ENCODE results near the gene HNF1B.

Gene HNF1B

GRCh38 chr17:37719866-37720265 is 25.0 kb downstream of the HNF1B start:
- H3K27ac ChIP-seq: no peak overlapping the region
- TF ChIP-seq CTCF (IDR thresholded peaks at IDR 0.05; ENCODE audit: low read depth, low read length): no peak
- H3K9me3 ChIP-seq (ENCODE audit: severe bottlenecking): no peaks in the 10 kb centered on the region
- H3K36me3 ChIP-seq: no peaks in the 10 kb centered on the region
- no peak for DNase-seq
- no peak overlapping the region for H3K4me3 ChIP-seq (ENCODE audit: low read depth, low read length)
- no peaks in the 10 kb centered on the region for H3K27me3 ChIP-seq (ENCODE audit: insufficient read depth, low read depth, severe bottlenecking)

GRCh38 chr17:37718324-37719048 is 26.4 kb downstream of the HNF1B start:
- Histone ChIP-seq H3K9me3 (ENCODE audit: severe bottlenecking) (no peaks in the 10 kb centered on the region), H3K27ac (no peak overlapping the region)
- DNase-seq: no peak

GRCh38 chr17:37717627-37718323 is 27.1 kb downstream of the HNF1B start:
- H3K27ac ChIP-seq: no peak overlapping the region

More at GRCh38 chr17:37718324-37719048, 26.4 kb downstream of the HNF1B start:
- no peak for TF ChIP-seq CTCF (IDR thresholded peaks at IDR 0.05; ENCODE audit: low read depth, low read length)
- no peak overlapping the region for H3K4me3 ChIP-seq (ENCODE audit: low read depth, low read length)
- no peaks in the 10 kb centered on the region for H3K27me3 ChIP-seq (ENCODE audit: insufficient read depth, low read depth, severe bottlenecking)
- H3K36me3 ChIP-seq: no peaks in the 10 kb centered on the region

DNA sequence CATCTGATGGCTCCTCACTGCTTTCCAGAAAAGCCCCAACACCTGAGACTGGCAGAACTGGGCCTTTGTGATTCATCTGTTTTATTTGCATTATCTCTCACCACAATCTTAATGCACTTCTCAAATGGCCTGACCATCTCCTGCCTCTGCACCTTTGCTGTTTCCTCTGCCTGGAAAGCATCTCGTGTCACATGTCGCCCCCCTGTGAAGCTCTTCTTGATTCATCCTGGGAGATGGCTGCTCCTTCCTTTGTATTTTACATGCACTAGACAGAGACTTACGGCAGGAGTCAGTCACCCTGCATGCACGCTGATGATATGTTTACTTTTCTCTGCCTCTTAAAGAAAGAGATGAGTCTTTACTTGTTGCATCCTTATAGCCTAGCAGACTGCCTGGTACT is 30.0 kb downstream of the HNF1B start:
- no peak overlapping the region for H3K4me3 ChIP-seq (ENCODE audit: low read depth, low read length)
- H3K36me3 ChIP-seq: no peaks in the 10 kb centered on the region
- no peak for TF ChIP-seq CTCF (IDR thresholded peaks at IDR 0.05; ENCODE audit: low read depth, low read length)
- no peaks in the 10 kb centered on the region for H3K9me3 ChIP-seq (ENCODE audit: severe bottlenecking)
- no peaks in the 10 kb centered on the region for H3K27me3 ChIP-seq (ENCODE audit: insufficient read depth, low read depth, severe bottlenecking)
- H3K27ac ChIP-seq: no peak overlapping the region
- DNase-seq: no peak

More at GRCh38 chr17:37717627-37718323, 27.1 kb downstream of the HNF1B start:
- Histone ChIP-seq H3K4me3 (ENCODE audit: low read depth, low read length) (no peak overlapping the region), H3K9me3 (ENCODE audit: severe bottlenecking) (no peaks in the 10 kb centered on the region), H3K36me3 (no peaks in the 10 kb centered on the region), H3K27me3 (ENCODE audit: insufficient read depth, low read depth, severe bottlenecking) (no peaks in the 10 kb centered on the region)
- no peak for DNase-seq
- TF ChIP-seq CTCF (IDR thresholded peaks at IDR 0.05; ENCODE audit: low read depth, low read length): no peak

DNA sequence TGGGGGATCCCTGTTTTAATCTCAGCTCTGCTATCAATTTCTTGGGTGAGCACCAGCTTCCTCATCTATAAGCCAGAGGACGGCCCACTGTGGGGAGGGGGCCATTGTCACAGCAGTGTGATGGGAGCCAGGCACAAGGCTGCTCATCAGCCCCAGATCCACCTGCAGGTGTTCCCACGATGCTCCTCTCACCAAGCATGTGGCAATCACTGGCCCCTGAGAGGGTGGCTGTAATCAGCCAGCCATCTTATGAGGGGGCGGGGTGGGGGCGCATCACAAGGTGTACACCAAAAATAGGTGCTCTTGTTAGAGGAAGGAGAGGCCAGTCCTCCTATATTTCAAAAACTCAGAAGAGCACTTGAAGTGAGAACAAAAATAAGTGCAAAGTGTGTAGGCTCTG is 31.2 kb downstream of the HNF1B start:
- Histone ChIP-seq H3K36me3 (no peaks in the 10 kb centered on the region), H3K27me3 (ENCODE audit: insufficient read depth, low read depth, severe bottlenecking) (no peaks in the 10 kb centered on the region), H3K4me3 (ENCODE audit: low read depth, low read length) (no peak overlapping the region), H3K9me3 (ENCODE audit: severe bottlenecking) (no peaks in the 10 kb centered on the region), H3K27ac (no peak overlapping the region)
- no peak for TF ChIP-seq CTCF (IDR thresholded peaks at IDR 0.05; ENCODE audit: low read depth, low read length)
- DNase-seq: no peak
